Left ventricle myocardium superior (tissue), 1 donor: ENCODE results near the gene NF2. TPM values are rescaled to one million over a fixed set of nuclear protein-coding genes. Genes with fewer than 3 reads are reported as not detected.

Experiments
- ATAC-seq: fragments of 200-7000 bp; cut with Tn5 transposase; one replicate; pipeline ENCODE4 v1.9.1; 2020; ENCODE audit warnings: mild to moderate bottlenecking, moderate library complexity
- DNase-seq: peaks from one replicate; pipeline ENCODE4 v3.0.0-alpha.2; 2020
- intact Hi-C: fragments of 100-400 bp; cut with micrococcal nuclease; formaldehyde crosslinking; loops from one replicate; pipeline ENCODE4 v1.11.0; 2022
- total RNA-seq: library from RNA; stranded (reverse); fragmentation: NEBNext Ultra II Directional; extraction: Animal tissue kit (Norgen Biotek cat#: 25700); gene quantifications from one replicate; pipeline ENCODE4 v1.2.1, GENCODE V29; 2021
- donor health status: DM: no; HTN: yes; CAD: no; lungs with severe emphysema.

The NF2 gene
- total RNA-seq, 1 donor from 2014 or later: 53.8 TPM

DNA sequence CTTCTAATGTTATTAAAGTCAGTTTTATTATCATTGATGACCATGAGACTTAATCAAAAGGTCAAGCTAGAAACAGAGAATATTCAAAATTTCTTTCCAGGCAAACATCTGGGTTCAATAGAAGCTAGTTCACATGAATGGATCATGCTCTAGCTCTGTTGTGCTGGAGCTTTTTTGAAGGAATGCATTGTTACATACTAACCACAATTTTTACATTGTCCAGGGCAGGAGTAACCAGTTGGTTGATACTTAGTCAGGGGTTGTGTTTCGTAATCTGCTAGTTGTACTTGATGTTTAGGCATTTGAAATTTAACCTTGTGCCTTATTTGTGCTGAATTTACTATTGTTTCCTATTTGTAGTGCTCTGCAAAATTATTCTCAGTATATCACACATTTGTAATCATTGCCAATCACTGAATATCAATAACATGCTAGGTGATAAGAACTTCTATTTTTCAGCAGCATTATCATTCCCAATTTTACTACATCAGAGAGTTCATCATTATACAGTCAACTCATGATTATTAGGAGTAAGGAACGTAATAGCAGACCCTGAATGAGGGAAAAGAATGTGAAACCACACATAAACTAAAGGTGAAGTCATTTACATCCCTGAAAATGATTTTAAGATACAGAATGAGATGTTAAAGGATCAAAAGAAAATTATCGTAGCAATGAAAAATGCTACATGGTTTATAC lies 23.2 kb downstream of the NF2 start:
- DNase-seq: no peak
- ATAC-seq: no peak
- intact Hi-C loops: no loop called here

DNA sequence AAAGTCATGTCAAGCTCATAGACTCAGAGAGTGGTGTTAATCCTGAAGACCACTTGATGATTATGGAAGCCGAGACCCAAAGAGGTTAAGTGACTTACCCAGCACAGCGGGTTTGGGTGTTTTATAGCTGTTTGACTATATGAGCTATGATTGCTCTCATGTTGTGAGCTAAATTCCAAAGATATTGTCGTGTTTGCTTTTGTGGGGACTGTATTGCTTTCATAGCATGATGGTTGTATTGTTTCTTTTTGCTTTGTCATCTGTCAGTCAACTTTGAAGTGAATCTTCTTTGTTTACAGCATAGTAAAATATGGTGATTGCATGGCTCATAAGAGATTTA lies 23.7 kb downstream of the NF2 start:
- ATAC-seq (no peak), DNase-seq (no peak)
- intact Hi-C loops: no loop called here

DNA sequence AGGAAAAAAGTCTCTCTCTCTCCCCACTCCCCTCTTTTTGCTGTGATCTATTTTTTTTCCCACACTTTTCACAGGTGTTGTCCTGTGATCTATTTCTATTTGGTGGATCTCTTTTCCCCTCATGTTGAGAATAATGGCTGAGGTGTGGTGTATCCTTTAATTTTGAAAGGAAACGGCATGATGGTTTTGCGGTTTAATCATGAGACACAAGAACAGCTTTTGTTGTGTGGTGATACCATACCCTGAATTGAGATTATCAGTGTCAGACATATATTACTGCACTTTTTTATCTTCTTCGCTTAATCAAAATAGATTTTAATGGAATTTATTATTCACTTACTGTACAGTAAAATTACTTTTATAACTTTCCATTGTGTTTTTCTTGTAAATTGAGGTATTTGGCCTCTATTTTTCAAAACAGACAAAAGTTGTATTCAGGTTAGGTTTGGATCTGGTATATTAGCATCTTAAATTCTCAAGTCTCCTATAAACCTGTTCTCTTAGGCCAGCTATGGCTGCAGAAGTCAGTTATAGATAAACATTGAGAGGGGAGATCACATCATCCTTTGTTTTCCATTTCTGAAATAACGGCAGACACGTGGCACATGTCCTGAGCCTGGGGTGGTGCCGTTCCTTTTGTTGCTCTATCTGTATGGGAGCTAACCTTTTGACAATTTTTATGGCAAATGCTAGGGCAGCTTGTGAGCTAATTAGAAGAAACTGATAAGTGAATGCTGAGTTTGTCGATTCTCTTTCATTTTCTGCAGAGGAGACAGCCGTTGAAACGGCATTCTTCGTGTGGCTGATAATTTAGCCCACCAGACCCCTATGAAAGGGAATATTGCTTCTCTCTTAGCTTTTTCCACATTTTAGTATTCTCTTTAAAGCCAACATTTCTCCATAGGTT lies 25.8 kb downstream of the NF2 start:
- DNase-seq (no peak), ATAC-seq (no peak)
- intact Hi-C loops: no loop called here

DNA sequence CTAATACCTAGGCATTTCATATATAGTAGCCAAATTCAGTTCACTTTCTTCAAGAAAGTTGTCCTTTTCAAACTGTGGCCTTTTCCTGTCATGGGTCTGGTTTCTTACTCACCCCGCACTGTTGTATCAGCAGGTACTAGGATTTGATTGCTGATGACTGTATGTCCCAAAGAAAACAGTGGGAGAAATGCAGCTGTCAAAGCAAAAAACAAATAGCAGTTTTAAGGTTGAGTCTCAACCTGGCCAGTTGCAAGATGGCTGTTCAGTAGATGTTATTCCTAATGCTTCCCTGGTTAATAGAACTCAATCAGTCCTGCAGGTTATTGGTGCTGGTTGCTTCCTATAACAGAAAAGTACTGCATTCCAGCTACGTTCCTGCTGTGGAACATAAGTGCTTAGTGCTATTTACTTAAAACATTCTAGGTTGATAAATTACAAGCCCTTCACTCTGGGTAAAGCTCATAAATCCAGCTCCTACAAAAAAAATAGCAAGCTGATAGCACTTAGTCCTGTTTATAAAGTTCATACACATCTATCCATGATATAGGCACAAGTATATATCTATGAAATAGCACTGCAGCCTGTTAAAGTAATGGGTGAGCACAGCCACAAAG lies 26.6 kb downstream of the NF2 start:
- intact Hi-C loops: no loop called here
- DNase-seq: no peak
- ATAC-seq: no peak

DNA sequence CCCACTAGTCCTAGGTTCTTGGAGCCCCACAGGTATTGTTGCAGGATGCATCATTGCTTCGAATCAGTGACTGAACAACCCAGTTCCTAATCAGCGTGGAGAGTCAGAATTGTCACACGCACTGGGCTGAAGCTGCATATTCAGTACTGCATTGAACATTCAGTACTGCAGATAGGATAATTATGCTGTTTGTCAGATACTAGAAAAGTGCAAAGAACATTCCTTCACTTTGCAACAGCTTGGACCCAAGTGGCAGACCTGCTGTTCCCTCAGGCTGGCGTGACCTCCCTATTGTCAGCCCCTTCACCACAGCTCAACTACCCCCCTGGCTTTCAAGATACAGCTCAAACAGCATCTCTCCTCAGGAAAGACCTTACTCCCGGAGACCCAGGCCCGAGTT lies 27.6 kb downstream of the NF2 start:
- ATAC-seq (peak; percentile 74), DNase-seq (no peak)
- intact Hi-C loops: no loop called here

DNA sequence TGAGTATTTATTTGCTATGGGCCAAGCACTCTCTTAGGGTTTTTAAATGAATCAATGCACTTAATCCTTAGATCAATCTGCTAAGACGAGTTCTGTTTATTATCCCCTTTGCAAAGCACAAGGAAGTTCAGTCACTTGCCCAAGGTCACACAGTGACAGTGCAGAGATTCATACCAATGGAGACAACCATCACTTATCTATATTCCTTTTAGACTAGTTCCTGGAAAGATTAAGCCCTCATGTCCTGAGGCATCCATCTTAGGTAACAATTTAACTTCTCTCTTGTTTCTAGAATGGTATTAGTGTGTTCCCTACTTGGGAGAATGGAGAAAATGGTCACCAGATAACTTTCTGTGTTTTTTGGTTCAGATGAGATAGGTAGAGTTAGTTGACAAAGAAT lies 28.3 kb downstream of the NF2 start:
- DNase-seq (no peak), ATAC-seq (no peak)
- intact Hi-C loops: no loop called here

DNA sequence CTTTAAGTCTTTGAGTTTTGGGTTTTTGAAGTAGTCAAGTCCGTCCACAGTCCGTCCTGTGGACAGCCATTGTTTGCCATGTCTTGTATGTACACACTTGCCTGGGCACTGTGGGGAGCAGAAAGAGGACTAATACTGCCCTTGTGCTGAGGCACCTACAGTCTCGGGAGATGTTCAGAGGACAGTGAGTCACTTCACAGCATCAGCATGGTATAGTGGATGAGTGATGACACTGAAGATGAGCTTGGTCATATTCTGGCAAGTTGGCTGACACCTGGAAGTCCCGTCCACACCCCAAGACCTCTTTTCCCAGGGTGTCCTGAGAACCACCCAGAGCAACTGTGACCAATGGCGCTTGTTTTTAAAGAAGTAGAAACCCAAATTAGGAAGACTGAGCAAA lies 29.2 kb downstream of the NF2 start:
- no peak for DNase-seq
- no peak for ATAC-seq
- intact Hi-C loops: no loop called here

DNA sequence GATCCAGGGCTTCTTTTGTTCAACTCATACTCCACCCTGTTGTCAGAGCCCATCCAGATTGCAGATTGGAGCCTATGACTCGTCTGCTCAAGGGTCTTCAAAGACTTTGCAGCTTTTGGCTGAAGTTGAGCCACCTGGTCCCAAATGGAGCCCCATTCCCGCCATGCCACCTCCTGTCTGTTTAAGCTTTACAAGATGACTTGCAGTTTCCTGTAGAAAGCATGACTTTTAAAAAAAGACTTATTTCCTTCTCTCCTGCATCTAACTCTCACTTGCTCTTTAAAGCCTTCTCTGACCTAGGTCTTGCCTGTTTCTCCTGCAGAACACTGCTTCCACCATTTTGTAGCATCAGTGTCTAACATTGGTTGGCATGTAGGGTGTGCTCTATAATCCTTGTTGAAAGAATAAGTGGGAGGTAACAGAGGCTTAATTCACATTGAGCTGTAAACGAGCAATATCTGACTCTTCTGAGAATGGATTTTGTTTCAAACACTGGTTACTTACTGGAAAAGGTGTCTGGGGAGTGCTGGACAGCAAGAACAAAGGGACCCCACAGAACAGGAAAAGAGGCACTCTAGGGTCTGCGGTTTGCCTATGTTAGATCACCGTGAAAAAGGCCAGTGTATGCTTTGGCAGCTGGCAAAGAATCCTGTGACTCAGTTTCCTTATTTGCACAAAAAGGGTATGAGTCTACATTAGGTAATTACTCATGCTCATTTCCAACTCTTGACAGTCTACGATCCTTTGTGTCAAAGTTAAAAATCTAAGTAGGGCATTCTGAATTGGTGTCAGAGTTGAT lies 30.3 kb downstream of the NF2 start:
- ATAC-seq (no peak), DNase-seq (no peak)
- intact Hi-C loops: no loop called here

DNA sequence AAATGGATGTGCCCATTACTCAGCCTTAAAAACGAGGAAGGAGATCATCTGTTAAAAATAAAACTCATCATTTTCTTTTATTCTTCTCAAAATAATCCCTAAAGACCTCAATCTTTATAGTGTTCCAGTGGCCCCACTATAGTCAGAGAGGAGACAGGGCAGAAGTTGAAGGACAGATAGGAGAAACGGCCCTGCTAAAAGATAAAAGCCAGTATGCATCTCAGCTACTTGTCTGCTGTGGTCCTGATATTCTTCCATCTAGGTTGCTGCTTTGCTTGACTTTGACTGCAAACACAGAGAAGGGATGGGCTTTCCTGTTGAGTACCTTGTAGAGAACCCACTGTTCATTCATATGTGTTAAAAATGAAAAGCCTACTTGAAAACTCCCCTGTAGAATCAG lies 31.4 kb downstream of the NF2 start:
- no peak for DNase-seq
- intact Hi-C loops: loop anchor here (5.0 kb wide), 1 partner anchor 452 kb away; no protein-coding TSS in a partner anchor
- ATAC-seq: no peak

DNA sequence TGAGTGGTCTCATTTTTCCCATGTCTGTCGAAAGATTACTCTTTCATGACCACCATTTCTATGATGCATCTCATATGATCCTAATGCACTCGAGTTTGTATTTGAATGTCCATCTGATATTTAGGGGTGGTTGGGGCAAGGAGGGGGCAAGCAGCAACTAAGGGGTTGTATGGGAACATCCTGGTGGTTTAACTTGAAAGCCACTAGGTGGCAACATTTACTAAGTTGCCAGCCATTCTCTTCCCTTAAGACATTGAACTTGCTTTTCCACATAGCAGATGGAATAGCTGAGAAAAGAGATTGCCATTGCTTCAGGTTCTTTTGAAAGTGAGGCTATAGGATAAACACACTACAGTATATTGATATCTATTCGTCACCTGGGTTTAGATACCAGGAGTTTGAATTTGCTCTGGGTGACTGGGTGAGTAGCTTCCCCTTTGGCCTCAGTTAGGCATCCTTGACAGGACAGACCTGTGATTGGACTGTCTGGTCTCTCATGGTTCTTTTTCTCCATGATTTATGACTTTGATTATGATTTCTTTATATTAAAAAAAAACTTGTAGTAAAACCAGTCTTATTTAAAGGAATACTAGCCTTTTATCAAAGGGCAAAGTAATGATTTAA lies 32.4 kb downstream of the NF2 start:
- DNase-seq (no peak), ATAC-seq (peak; percentile 53)
- intact Hi-C loops: loop anchor here (5.0 kb wide), 1 partner anchor 451 kb away; no protein-coding TSS in a partner anchor

DNA sequence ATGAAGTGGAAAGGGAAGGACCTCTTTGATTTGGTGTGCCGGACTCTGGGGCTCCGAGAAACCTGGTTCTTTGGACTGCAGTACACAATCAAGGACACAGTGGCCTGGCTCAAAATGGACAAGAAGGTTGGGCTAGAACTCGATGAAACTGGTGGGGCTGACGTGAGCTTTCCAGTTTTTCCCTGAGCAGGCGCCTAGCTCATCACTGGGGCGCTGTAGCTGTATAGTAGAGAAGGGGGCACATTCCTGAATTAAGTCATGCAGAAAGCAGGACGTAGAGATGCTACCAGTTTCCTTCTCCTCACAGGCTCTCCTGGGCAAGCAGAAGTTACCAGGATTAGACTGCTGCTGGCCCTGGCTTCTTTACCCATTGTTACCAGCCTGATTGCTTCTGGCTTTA lies 33.3 kb downstream of the NF2 start:
- no peak for DNase-seq
- intact Hi-C loops: loop anchor here (5.0 kb wide), 1 partner anchor 451 kb away; no protein-coding TSS in a partner anchor
- ATAC-seq: no peak

DNA sequence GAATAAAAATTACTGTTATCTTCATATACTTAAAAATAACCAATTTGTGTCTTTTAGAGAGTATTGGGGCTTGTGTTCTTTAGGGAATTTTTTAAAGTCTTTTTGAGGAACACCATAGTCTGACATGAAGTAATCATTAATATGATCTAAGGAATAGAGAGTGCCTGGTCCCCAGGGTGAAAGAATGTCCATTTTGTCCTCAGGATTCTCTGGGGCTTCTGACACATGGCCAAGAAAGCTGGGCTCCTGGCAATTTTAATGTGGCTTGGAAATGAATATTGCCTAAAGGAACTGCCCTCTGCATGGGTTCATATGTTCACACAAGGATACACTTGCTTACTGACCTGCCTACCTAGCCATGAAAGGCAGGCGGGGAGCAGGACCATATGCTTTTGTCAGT lies 33.7 kb downstream of the NF2 start:
- no peak for ATAC-seq
- intact Hi-C loops: loop anchor here (5.0 kb wide), 1 partner anchor 450 kb away; no protein-coding TSS in a partner anchor

DNA sequence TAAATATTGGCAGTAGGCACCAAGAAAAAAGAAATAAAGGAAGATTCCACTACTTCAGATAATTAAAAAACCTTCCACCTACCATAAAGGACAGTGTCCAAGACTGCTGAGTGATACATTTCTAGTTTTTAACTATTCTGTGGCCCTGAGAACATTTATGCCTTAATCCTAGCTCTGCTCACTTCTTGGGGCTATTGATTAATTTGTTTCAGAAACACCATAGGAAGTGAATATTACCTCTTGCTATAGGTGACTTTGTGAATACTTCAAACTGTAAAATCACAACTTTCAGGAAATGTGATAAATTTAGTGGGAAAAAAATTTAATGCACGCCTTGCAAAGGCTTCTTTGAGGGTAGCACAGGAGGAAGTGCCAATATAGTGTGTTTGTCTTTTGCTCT lies 35.2 kb downstream of the NF2 start:
- ATAC-seq (no peak), DNase-seq (no peak)
- intact Hi-C loops: loop anchor here (5.0 kb wide), 1 partner anchor 449 kb away; no protein-coding TSS in a partner anchor

More for the DNA sequence above, 33.7 kb downstream of the NF2 start:
- DNase-seq: no peak

DNA sequence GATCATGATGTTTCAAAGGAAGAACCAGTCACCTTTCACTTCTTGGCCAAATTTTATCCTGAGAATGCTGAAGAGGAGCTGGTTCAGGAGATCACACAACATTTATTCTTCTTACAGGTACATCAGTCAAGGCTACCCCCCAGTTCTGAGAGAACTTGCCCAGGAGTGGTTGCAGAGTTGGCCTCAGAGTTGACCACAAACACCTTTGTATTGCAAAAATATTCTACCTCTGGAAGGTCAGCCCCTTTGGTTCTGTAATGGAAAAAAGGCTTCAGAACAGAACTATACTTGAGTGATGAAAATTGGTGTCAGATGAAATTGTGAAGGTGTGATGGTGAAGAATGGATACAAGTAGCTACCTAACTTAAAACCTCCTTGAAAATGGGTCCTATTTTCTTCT lies 35.7 kb downstream of the NF2 start:
- DNase-seq (no peak), ATAC-seq (no peak)
- intact Hi-C loops: loop anchor here (5.0 kb wide), 1 partner anchor 448 kb away; no protein-coding TSS in a partner anchor

DNA sequence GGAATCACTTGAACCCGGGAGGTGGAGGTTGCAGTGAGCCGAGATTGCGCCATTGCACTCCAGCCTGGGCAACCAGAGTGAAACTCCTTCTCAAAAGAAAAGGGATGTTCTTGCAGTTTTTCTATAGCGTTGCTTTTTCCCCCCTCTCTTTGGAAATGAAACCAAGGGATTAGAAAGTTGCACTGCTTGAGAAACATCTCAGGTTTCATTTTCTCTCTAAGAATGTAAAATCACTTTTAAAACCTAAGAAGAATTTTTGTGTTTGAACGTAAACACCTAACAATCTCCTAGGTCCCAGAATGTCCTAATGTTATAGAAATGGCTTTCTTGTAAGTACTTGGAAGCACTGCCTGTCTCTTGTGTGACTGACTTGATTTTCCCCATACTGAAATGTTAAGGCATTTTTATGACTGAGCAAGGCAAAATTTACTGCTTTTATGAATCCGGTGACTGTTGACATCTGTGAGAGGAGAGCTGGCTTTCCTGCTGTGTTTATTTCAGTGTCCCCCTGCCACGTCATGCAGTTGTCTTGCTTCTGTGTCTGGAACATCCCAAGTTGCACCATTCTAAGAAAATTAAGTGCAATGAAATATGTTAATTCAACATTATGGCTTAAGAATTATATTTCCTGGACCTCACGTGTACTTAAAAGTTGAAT lies 37.7 kb downstream of the NF2 start:
- DNase-seq (no peak), ATAC-seq (no peak)
- intact Hi-C loops: no loop called here

DNA sequence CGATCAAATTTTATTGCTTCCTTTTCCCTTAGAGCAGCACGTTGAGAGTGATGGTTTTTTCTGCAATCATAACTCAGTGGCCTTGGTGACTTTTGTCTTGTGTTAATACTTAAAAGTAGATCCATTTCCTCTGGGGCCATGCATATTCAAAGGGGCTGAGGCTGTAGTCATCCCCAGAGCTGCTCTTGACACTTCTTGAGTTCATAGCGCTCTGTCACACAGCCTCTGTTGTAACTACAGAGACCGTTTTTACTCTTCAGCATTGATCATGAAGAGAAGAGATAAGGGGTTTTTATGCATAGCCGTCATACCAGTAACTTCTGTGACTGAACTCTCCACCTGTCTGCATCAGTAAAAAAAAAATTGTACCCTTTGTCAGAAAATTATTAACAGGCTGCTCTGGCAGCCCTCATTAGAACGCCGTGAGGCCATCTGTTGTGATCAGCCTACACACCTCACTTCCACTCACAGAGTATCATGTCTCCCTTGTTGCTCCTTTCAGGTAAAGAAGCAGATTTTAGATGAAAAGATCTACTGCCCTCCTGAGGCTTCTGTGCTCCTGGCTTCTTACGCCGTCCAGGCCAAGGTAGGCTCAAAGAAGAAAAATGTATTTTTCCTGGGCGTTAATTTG lies 38.4 kb downstream of the NF2 start:
- no peak for ATAC-seq

DNA sequence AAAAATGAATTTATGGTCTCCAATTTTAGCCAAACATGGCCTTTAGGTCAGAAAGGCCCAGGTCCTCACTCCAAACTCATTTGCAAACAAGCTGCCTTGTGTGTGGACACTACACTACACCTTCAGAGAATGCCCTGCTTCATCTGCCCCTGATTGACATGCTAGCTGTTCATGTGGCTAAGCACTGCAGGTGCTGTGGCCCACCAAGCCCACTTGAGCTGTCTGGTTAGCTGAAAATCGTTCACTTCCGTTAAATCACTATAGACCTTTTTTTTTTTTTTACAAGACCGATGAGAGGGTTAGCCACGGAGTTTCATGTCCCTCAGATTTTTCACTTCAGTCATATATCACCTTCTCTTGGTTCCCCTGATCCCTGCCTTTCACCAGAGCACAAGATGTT lies 39.3 kb downstream of the NF2 start:
- intact Hi-C loops: no loop called here
- DNase-seq: no peak
- ATAC-seq: no peak

More for the DNA sequence above, 38.4 kb downstream of the NF2 start:
- DNase-seq: no peak
- intact Hi-C loops: no loop called here
